HEK293T (cell line): ENCODE measurements around the gene GOLIM4.

Source experiments
- CTCF ChIA-PET: fragments of 350-600 bp; formaldehyde crosslinking; extraction: SDS; loops from one replicate; lab custom pipeline; 2021; ENCODE audit warnings: antibody characterized with exemption, inconsistent platforms; lab: Yijun Ruan, JAX
- POLR2A ChIA-PET: fragments of 350-600 bp; formaldehyde crosslinking; extraction: SDS; loops from one replicate; lab custom pipeline; 2020; ENCODE audit warnings: antibody characterized with exemption, inconsistent platforms; lab: Yijun Ruan, JAX
- DNase-seq: peaks from one replicate; pipeline ENCODE4 v3.0.0; 2012; ENCODE audit warnings: mixed read lengths; ENCODE audit errors: extremely low spot score
- ARNT ChIP-seq: fragments of 450-650 bp; IDR thresholded peaks from 2 replicates; pipeline ENCODE4 v1.6.1; 2017; ENCODE audit warnings: mild to moderate bottlenecking
- BHLHE40 ChIP-seq: fragments of 450-650 bp; IDR thresholded peaks from 2 replicates; pipeline ENCODE4 v1.6.1; 2016; ENCODE audit warnings: mild to moderate bottlenecking, moderate library complexity, borderline replicate concordance
- CTBP1 ChIP-seq: fragments of 450-650 bp; IDR thresholded peaks from 2 replicates; pipeline ENCODE4 v1.6.1; 2016; ENCODE audit warnings: borderline replicate concordance
- ELF4 ChIP-seq: fragments of 450-650 bp; IDR thresholded peaks from 2 replicates; pipeline ENCODE4 v1.6.1; 2017; ENCODE audit warnings: antibody characterized with exemption
- FOXA1 ChIP-seq: fragments of 450-650 bp; IDR thresholded peaks from 2 replicates; pipeline ENCODE4 v1.6.1; 2016; ENCODE audit warnings: mild to moderate bottlenecking
- FOXK2 ChIP-seq: fragments of 450-650 bp; IDR thresholded peaks from 2 replicates; pipeline ENCODE4 v1.6.1; 2016; ENCODE audit warnings: mild to moderate bottlenecking
- FOXM1 ChIP-seq: fragments of 450-650 bp; IDR thresholded peaks from 2 replicates; pipeline ENCODE4 v1.6.1; 2017; ENCODE audit warnings: mild to moderate bottlenecking, borderline replicate concordance
- HDGF ChIP-seq: fragments of 450-650 bp; IDR thresholded peaks from 2 replicates; pipeline ENCODE4 v1.6.1; 2017; ENCODE audit warnings: antibody characterized with exemption, borderline replicate concordance
- L3MBTL2 ChIP-seq: fragments of 450-650 bp; conservative IDR thresholded peaks from 2 replicates; pipeline ENCODE4 v1.6.1; 2016; ENCODE audit warnings: mild to moderate bottlenecking
- LEF1 ChIP-seq: fragments of 450-650 bp; IDR thresholded peaks from 2 replicates; pipeline ENCODE4 v1.6.1; 2017; ENCODE audit warnings: mild to moderate bottlenecking, borderline replicate concordance
- NFRKB ChIP-seq: fragments of 450-650 bp; IDR thresholded peaks from 2 replicates; pipeline ENCODE4 v1.6.1; 2016; ENCODE audit warnings: mild to moderate bottlenecking, moderate library complexity
- PKNOX1 ChIP-seq: fragments of 450-650 bp; IDR thresholded peaks from 2 replicates; pipeline ENCODE4 v1.6.1; 2016
- SP1 ChIP-seq: fragments of 450-650 bp; IDR thresholded peaks from 2 replicates; pipeline ENCODE4 v1.6.1; 2017
- SUZ12 ChIP-seq: fragments of 450-650 bp; IDR thresholded peaks from 2 replicates; pipeline ENCODE4 v1.6.1; 2016; ENCODE audit warnings: mild to moderate bottlenecking
- TARDBP ChIP-seq: fragments of 450-650 bp; IDR thresholded peaks from 2 replicates; pipeline ENCODE4 v1.6.1; 2016
- ZNF384 ChIP-seq: fragments of 450-650 bp; IDR thresholded peaks from 2 replicates; pipeline ENCODE4 v1.6.1; 2016

GOLIM4 gene

GRCh38 chr3:167996514-167996913 lies 99.2 kb downstream of the GOLIM4 start:
- ChIA-PET CTCF (no interaction called here), POLR2A (no interaction called here)
- TF ChIP-seq FOXM1 (no peak), BHLHE40 (no peak), SUZ12 (no peak), LEF1 (no peak), TARDBP (no peak), PKNOX1 (no peak), FOXA1 (no peak), ELF4 (no peak)
- DNase-seq, result no peak

- TF ChIP-seq FOXK2 (no peak), FOXM1 (no peak), ZNF384 (no peak)
- no peak for DNase-seq
- ChIA-PET CTCF (no interaction called here), POLR2A (no interaction called here)
Observed at GRCh38 chr3:167992381-167992780, 103.3 kb downstream of the GOLIM4 start.

- ChIA-PET CTCF (no interaction called here), POLR2A (no interaction called here)
- no peak for TF ChIP-seq NFRKB
- TF ChIP-seq ELF4, result no peak
- no peak for TF ChIP-seq L3MBTL2
- no peak for TF ChIP-seq SP1
- no peak for TF ChIP-seq BHLHE40
- no peak for TF ChIP-seq FOXA1
- no peak for TF ChIP-seq FOXM1
- no peak for TF ChIP-seq TARDBP
- TF ChIP-seq FOXK2, result no peak
- no peak for TF ChIP-seq CTBP1
- no peak for TF ChIP-seq LEF1
- no peak for TF ChIP-seq ZNF384
- TF ChIP-seq ARNT, result no peak
- TF ChIP-seq PKNOX1, result no peak
- TF ChIP-seq SUZ12, result no peak
- TF ChIP-seq HDGF, result no peak
- DNase-seq, result no peak
Observed at GRCh38 chr3:167991213-167991612, 104.5 kb downstream of the GOLIM4 start.

GRCh38 chr3:167989999-167990398 lies 105.7 kb downstream of the GOLIM4 start:
- no peak for TF ChIP-seq BHLHE40
- no peak for TF ChIP-seq SP1
- TF ChIP-seq ARNT, result no peak
- no peak for TF ChIP-seq TARDBP
- no peak for TF ChIP-seq ELF4
- no peak for TF ChIP-seq HDGF
- no peak for TF ChIP-seq LEF1
- no peak for TF ChIP-seq ZNF384
- TF ChIP-seq FOXK2, result no peak
- TF ChIP-seq CTBP1, result no peak
- no peak for TF ChIP-seq FOXA1
- TF ChIP-seq NFRKB, result no peak
- no peak for TF ChIP-seq SUZ12
- TF ChIP-seq PKNOX1, result no peak
- POLR2A ChIA-PET, result no interaction called here
- DNase-seq, result no peak
- CTCF ChIA-PET, result no interaction called here

- TF ChIP-seq NFRKB (no peak), SUZ12 (no peak), TARDBP (no peak), FOXK2 (no peak), HDGF (no peak), PKNOX1 (no peak), FOXM1 (no peak), SP1 (no peak), BHLHE40 (no peak), ZNF384 (no peak), FOXA1 (no peak), ARNT (no peak), LEF1 (no peak), ELF4 (no peak), CTBP1 (no peak), L3MBTL2 (no peak)
- DNase-seq, result no peak
- ChIA-PET CTCF (no interaction called here), POLR2A (no interaction called here)
Observed at GRCh38 chr3:167989066-167989465, 106.7 kb downstream of the GOLIM4 start.

- no peak for DNase-seq
- ChIA-PET CTCF (no interaction called here), POLR2A (no interaction called here)
- TF ChIP-seq TARDBP (no peak), SUZ12 (no peak), NFRKB (no peak), FOXK2 (no peak), FOXA1 (no peak), ZNF384 (no peak), ELF4 (no peak), HDGF (no peak), LEF1 (no peak), L3MBTL2 (no peak), CTBP1 (no peak), SP1 (no peak), PKNOX1 (no peak), ARNT (no peak)
Observed at GRCh38 chr3:167983583-167983982, 112.1 kb downstream of the GOLIM4 start.
